Panc1 (cell line): ENCODE results near the gene LPP. TPM values are rescaled to one million over a fixed set of nuclear protein-coding genes. Genes with fewer than 3 reads are reported as not detected.

Source experiments
- ATAC-seq: fragments of 200-7000 bp; cut with Tn5 transposase; 2 replicates; pipeline ENCODE4 v1.9.1; 2020; ENCODE audit warnings: mild to moderate bottlenecking, moderate library complexity
- BruUV-seq: library from RNA; stranded (reverse); fragments of 400-500 nt; replicated peaks from 2 replicates; lab custom pipeline; 2021; lab: Mats Ljungman, UMichigan
- CTCF ChIA-PET: fragments of 300-600 bp; sonication (Branson Sonifier 250); formaldehyde crosslinking; loops from one replicate; lab custom pipeline; 2022; ENCODE audit warnings: antibody characterized with exemption; lab: Charles Lee
- POLR2A ChIA-PET: fragments of 300-600 bp; sonication (Branson Sonifier 250); formaldehyde crosslinking; loops from one replicate; lab custom pipeline; 2022; ENCODE audit warnings: antibody characterized with exemption; lab: Charles Lee
- DNase-seq: peaks from one replicate; pipeline ENCODE4 v3.0.0-alpha.2; 2010; ENCODE audit warnings: low read depth, low spot score
- H3K27ac ChIP-seq: 2 replicates; pipeline ENCODE4 v1.5.1; 2011; ENCODE audit warnings: mild to moderate bottlenecking, low read length, inconsistent platforms
- H3K27me3 ChIP-seq: fragments of 200-500 bp; sonication (Bioruptor generic); 2 replicates; pipeline ENCODE4 v1.6.0; 2014; ENCODE audit warnings: low read length, inconsistent platforms; ENCODE audit not compliant: control insufficient read depth, insufficient read depth
- H3K36me3 ChIP-seq: fragments of 200-500 bp; sonication (Bioruptor generic); 2 replicates; pipeline ENCODE4 v1.5.1; 2014; ENCODE audit warnings: inconsistent platforms, mild to moderate bottlenecking, low read length, moderate library complexity; ENCODE audit not compliant: control insufficient read depth, insufficient read depth
- H3K4me1 ChIP-seq: 2 replicates; pipeline ENCODE4 v1.5.1; 2011; ENCODE audit warnings: inconsistent platforms, mild to moderate bottlenecking, low read length, moderate library complexity; ENCODE audit not compliant: control insufficient read depth, insufficient read depth
- H3K4me3 ChIP-seq, 2 experiments: 2 replicates each; pipeline ENCODE4 v1.5.1; 2011 to 2012; ENCODE audit warnings: low read depth in 2 of 2, low read length in 2 of 2, mild to moderate bottlenecking in 2 of 2, inconsistent platforms in 1 of 2, moderate library complexity in 1 of 2
- H3K9me3 ChIP-seq: fragments of 200-500 bp; sonication (Bioruptor generic); 2 replicates; pipeline ENCODE4 v1.5.1; 2014; ENCODE audit warnings: low read depth, mild to moderate bottlenecking, inconsistent platforms, low read length, moderate library complexity; ENCODE audit not compliant: control insufficient read depth, insufficient read depth
- CTCF ChIP-seq: fragments of 450-650 bp; IDR thresholded peaks from 2 replicates; pipeline ENCODE4 v1.5.1; 2017; ENCODE audit warnings: mild to moderate bottlenecking
- POLR2AphosphoS5 ChIP-seq: IDR thresholded peaks from 2 replicates; pipeline ENCODE4 v1.6.1; 2012; ENCODE audit warnings: mild to moderate bottlenecking, low read depth, low read length, moderate library complexity
- SIN3A ChIP-seq: IDR thresholded peaks from 2 replicates; pipeline ENCODE4 v1.6.1; 2012; ENCODE audit warnings: low read depth, mild to moderate bottlenecking, low read length, moderate library complexity, borderline replicate concordance; ENCODE audit not compliant: insufficient read depth
- TCF7L2 ChIP-seq: IDR thresholded peaks from 2 replicates; pipeline ENCODE4 v1.6.1; 2011; ENCODE audit warnings: mild to moderate bottlenecking, low read depth, low read length, inconsistent platforms
- in situ Hi-C: cut with HindIII; loops from 2 replicates; pipeline ENCODE4 v1.10.0; 2016; ENCODE audit warnings: low sequenced_read_pairs, low pct_unique_long_range_greater_than_20kb
- intact Hi-C: fragments of 100-400 bp; cut with micrococcal nuclease; formaldehyde crosslinking; loops from one replicate; pipeline ENCODE4 v1.10.0; 2022; ENCODE audit not compliant: unreplicated experiment
- total RNA-seq: library from RNA; stranded (reverse); gene quantifications from one replicate; pipeline ENCODE4 v1.2.1, GENCODE V29; 2021; ENCODE audit not compliant: unreplicated experiment
- TF ChIP-seq, protein P1 (sequence below), 2 experiments: IDR thresholded peaks; 2 replicates each; pipeline ENCODE4 v1.6.1; 2011 to 2012; ENCODE audit warnings: low read depth in 2 of 2, control low read depth in 1 of 2, low read length in 1 of 2, mild to moderate bottlenecking in 1 of 2, moderate library complexity in 1 of 2; ENCODE audit not compliant: insufficient read depth in 1 of 2

LPP gene
- total RNA-seq, 1 experiment from 2014 or later: 90.0 TPM

- Histone ChIP-seq H3K4me1 (peaks cover 4% of the 10 kb centered on the region; the same call in 1 of the 2 replicates), H3K9me3 (no peaks in the 10 kb centered on the region), H3K36me3 (no peaks in the 10 kb centered on the region), H3K27ac (no peak overlapping the region), H3K4me3 (no peak overlapping the region), H3K27me3 (no peaks in the 10 kb centered on the region)
- no TSS peak for BruUV-seq
- TF ChIP-seq SIN3A: no peak
- TF ChIP-seq CTCF: no peak
- TF ChIP-seq POLR2AphosphoS5: no peak
- TF ChIP-seq TCF7L2: no peak
- TF ChIP-seq, protein P1, sequence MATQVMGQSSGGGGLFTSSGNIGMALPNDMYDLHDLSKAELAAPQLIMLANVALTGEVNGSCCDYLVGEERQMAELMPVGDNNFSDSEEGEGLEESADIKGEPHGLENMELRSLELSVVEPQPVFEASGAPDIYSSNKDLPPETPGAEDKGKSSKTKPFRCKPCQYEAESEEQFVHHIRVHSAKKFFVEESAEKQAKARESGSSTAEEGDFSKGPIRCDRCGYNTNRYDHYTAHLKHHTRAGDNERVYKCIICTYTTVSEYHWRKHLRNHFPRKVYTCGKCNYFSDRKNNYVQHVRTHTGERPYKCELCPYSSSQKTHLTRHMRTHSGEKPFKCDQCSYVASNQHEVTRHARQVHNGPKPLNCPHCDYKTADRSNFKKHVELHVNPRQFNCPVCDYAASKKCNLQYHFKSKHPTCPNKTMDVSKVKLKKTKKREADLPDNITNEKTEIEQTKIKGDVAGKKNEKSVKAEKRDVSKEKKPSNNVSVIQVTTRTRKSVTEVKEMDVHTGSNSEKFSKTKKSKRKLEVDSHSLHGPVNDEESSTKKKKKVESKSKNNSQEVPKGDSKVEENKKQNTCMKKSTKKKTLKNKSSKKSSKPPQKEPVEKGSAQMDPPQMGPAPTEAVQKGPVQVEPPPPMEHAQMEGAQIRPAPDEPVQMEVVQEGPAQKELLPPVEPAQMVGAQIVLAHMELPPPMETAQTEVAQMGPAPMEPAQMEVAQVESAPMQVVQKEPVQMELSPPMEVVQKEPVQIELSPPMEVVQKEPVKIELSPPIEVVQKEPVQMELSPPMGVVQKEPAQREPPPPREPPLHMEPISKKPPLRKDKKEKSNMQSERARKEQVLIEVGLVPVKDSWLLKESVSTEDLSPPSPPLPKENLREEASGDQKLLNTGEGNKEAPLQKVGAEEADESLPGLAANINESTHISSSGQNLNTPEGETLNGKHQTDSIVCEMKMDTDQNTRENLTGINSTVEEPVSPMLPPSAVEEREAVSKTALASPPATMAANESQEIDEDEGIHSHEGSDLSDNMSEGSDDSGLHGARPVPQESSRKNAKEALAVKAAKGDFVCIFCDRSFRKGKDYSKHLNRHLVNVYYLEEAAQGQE (IDR thresholded peaks at IDR 0.05; ENCODE audit: insufficient read depth in 1 of 2, low read depth in 2 of 2, low read length in 1 of 2): no peak
- CTCF ChIA-PET: no interaction called here
- ATAC-seq: no peak
- intact Hi-C loops: no loop called here
- no peak for DNase-seq
- in situ Hi-C loops: no loop called here
- POLR2A ChIA-PET: no interaction called here
Measured at GRCh38 chr3:188365988-188366698, 212.2 kb downstream of the LPP start.

DNA sequence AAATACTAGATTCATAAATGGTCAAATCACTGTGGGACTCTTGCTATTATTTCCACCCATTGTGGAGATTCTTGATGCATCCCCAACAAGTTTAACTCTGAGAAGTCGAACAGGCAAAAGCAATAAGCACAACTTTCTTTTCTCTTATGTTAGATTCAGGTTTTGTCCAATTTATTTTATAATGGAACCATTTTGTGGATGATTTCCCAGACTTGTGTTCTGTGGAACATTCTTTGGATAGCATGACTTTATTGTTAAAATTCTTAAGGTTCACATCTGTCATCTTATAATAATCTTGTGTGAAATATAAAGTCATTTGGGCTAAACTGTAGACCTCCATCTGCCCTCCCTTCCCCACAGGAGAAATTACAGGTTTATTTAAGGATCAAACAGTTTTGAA lies 213.7 kb downstream of the LPP start:
- H3K27me3 ChIP-seq: no peaks in the 10 kb centered on the region
- CTCF ChIA-PET: no interaction called here
- BruUV-seq: no TSS peak
- TF ChIP-seq, protein P1 (IDR thresholded peaks at IDR 0.05; ENCODE audit: insufficient read depth in 1 of 2, low read depth in 2 of 2, low read length in 1 of 2): no peak
- TF ChIP-seq SIN3A: no peak
- TF ChIP-seq POLR2AphosphoS5: no peak
- no peak for TF ChIP-seq TCF7L2
- no peak for TF ChIP-seq CTCF
- in situ Hi-C loops (no loop called here), intact Hi-C loops (no loop called here)
- H3K36me3 ChIP-seq: no peaks in the 10 kb centered on the region
- ATAC-seq (no peak), DNase-seq (no peak)
- H3K4me1 ChIP-seq: peaks cover under 1% of the 10 kb centered on the region; the same call in 1 of the 2 replicates
- H3K9me3 ChIP-seq: no peaks in the 10 kb centered on the region
- no peak overlapping the region for H3K4me3 ChIP-seq
- POLR2A ChIA-PET: no interaction called here
- H3K27ac ChIP-seq: no peak overlapping the region
